Skeletal muscle satellite cell (primary cell): ENCODE results near the gene RFC1.
"Not testable (repeated sequence)": the region's sequence is repeated elsewhere in the genome, so short reads cannot be mapped to it uniquely, and the experiment has no call there.

Experiments used
- H3K27me3 ChIP-seq: 2 replicates; pipeline ENCODE4 v1.7.0; 2013; ENCODE audit warnings: low read length; ENCODE audit not compliant: control insufficient read depth, insufficient read depth
- H3K36me3 ChIP-seq: 2 replicates; pipeline ENCODE4 v1.7.0; 2013; ENCODE audit warnings: mild to moderate bottlenecking, control low read depth, low read length; ENCODE audit not compliant: insufficient read depth
- H3K4me1 ChIP-seq: 2 replicates; pipeline ENCODE4 v1.7.0; 2013; ENCODE audit warnings: low read length; ENCODE audit not compliant: control insufficient read depth, insufficient read depth
- H3K4me2 ChIP-seq: 2 replicates; pipeline ENCODE4 v1.7.0; 2013; ENCODE audit warnings: mild to moderate bottlenecking, low read length
- H3K4me3 ChIP-seq: 2 replicates; pipeline ENCODE4 v1.7.0; 2013; ENCODE audit warnings: low read length
- H3K9ac ChIP-seq: 2 replicates; pipeline ENCODE4 v1.7.0; 2013; ENCODE audit warnings: mild to moderate bottlenecking, low read depth, low read length, moderate library complexity
- H3K9me3 ChIP-seq: replicated peaks from 2 replicates; pipeline ENCODE4 v1.7.0; 2013; ENCODE audit warnings: mild to moderate bottlenecking, control low read depth, low read length

The RFC1 gene

GRCh38 chr4:39295784-39296183, 70.4 kb downstream of the RFC1 start:
- Histone ChIP-seq H3K4me3 (no peak overlapping the region), H3K36me3 (peaks cover 43% of the 10 kb centered on the region), H3K4me1 (no peaks in the 10 kb centered on the region), H3K27me3 (no peaks in the 10 kb centered on the region), H3K4me2 (no peak overlapping the region), H3K9ac (no peak overlapping the region), H3K9me3 (no peaks in the 10 kb centered on the region)

GRCh38 chr4:39292433-39292832, 73.7 kb downstream of the RFC1 start:
- H3K36me3 ChIP-seq = peaks cover 55% of the 10 kb centered on the region
- H3K27me3 ChIP-seq, H3K9me3 ChIP-seq: not testable (repeated sequence)

GRCh38 chr4:39291686-39292085, 74.5 kb downstream of the RFC1 start:
- no peaks in the 10 kb centered on the region for H3K27me3 ChIP-seq
- H3K9ac ChIP-seq = no peak overlapping the region
- H3K36me3 ChIP-seq = peaks cover 63% of the 10 kb centered on the region
- no peaks in the 10 kb centered on the region for H3K9me3 ChIP-seq
- no peak overlapping the region for H3K4me2 ChIP-seq
- no peaks in the 10 kb centered on the region for H3K4me1 ChIP-seq
- H3K4me3 ChIP-seq = no peak overlapping the region

More at GRCh38 chr4:39292433-39292832, 73.7 kb downstream of the RFC1 start:
- H3K4me1 ChIP-seq, H3K4me2 ChIP-seq, H3K9ac ChIP-seq, H3K4me3 ChIP-seq: not testable (repeated sequence)

GRCh38 chr4:39287223-39287622, 78.9 kb downstream of the RFC1 start:
- Histone ChIP-seq H3K9me3 (no peaks in the 10 kb centered on the region), H3K27me3 (no peaks in the 10 kb centered on the region), H3K36me3 (peaks cover 66% of the 10 kb centered on the region), H3K9ac (no peak overlapping the region), H3K4me1 (no peaks in the 10 kb centered on the region), H3K4me3 (no peak overlapping the region), H3K4me2 (no peak overlapping the region)

- no peak overlapping the region for H3K9ac ChIP-seq
- no peaks in the 10 kb centered on the region for H3K9me3 ChIP-seq
- no peaks in the 10 kb centered on the region for H3K27me3 ChIP-seq
- H3K4me2 ChIP-seq = no peak overlapping the region
- no peak overlapping the region for H3K4me3 ChIP-seq
- peaks cover 63% of the 10 kb centered on the region for H3K36me3 ChIP-seq
- H3K4me1 ChIP-seq = no peaks in the 10 kb centered on the region
Measured at GRCh38 chr4:39286263-39286662, 79.9 kb downstream of the RFC1 start.

GRCh38 chr4:39285853-39286252, 80.3 kb downstream of the RFC1 start:
- Histone ChIP-seq H3K4me2 (no peak overlapping the region), H3K9ac (no peak overlapping the region), H3K9me3 (no peaks in the 10 kb centered on the region), H3K27me3 (no peaks in the 10 kb centered on the region), H3K4me3 (no peak overlapping the region), H3K36me3 (peaks cover 60% of the 10 kb centered on the region), H3K4me1 (no peaks in the 10 kb centered on the region)

- Histone ChIP-seq H3K4me1 (no peaks in the 10 kb centered on the region), H3K4me2 (no peak overlapping the region), H3K9ac (no peak overlapping the region), H3K27me3 (no peaks in the 10 kb centered on the region), H3K36me3 (peaks cover 55% of the 10 kb centered on the region), H3K9me3 (no peaks in the 10 kb centered on the region), H3K4me3 (no peak overlapping the region)
Measured at GRCh38 chr4:39285111-39285795, 80.9 kb downstream of the RFC1 start.

- H3K9me3 ChIP-seq = no peaks in the 10 kb centered on the region
- H3K36me3 ChIP-seq = peaks cover 21% of the 10 kb centered on the region
- H3K4me2 ChIP-seq = no peak overlapping the region
- H3K9ac ChIP-seq = no peak overlapping the region
- no peaks in the 10 kb centered on the region for H3K27me3 ChIP-seq
- no peaks in the 10 kb centered on the region for H3K4me1 ChIP-seq
- no peak overlapping the region for H3K4me3 ChIP-seq
Measured at GRCh38 chr4:39280770-39281169, 85.4 kb downstream of the RFC1 start.

GRCh38 chr4:39279416-39279815, 86.7 kb downstream of the RFC1 start:
- peaks cover 23% of the 10 kb centered on the region for H3K36me3 ChIP-seq
- H3K4me2 ChIP-seq = no peak overlapping the region
- H3K4me1 ChIP-seq = no peaks in the 10 kb centered on the region
- no peak overlapping the region for H3K4me3 ChIP-seq
- no peaks in the 10 kb centered on the region for H3K9me3 ChIP-seq
- no peak overlapping the region for H3K9ac ChIP-seq
- H3K27me3 ChIP-seq = no peaks in the 10 kb centered on the region

- Histone ChIP-seq H3K9me3 (no peaks in the 10 kb centered on the region), H3K4me2 (no peak overlapping the region), H3K27me3 (no peaks in the 10 kb centered on the region), H3K36me3 (peaks cover 32% of the 10 kb centered on the region), H3K4me3 (no peak overlapping the region), H3K9ac (no peak overlapping the region), H3K4me1 (no peaks in the 10 kb centered on the region)
Measured at GRCh38 chr4:39278476-39278875, 87.7 kb downstream of the RFC1 start.

GRCh38 chr4:39277661-39278060, 88.5 kb downstream of the RFC1 start:
- not testable (repeated sequence) for H3K4me2 ChIP-seq, H3K4me1 ChIP-seq, H3K27me3 ChIP-seq, H3K4me3 ChIP-seq, H3K9me3 ChIP-seq, H3K9ac ChIP-seq
- H3K36me3 ChIP-seq = peaks cover 40% of the 10 kb centered on the region

GRCh38 chr4:39274503-39274902, 91.7 kb downstream of the RFC1 start:
- no peaks in the 10 kb centered on the region for H3K4me1 ChIP-seq
- H3K4me2 ChIP-seq = no peak overlapping the region
- H3K9ac ChIP-seq = no peak overlapping the region
- H3K36me3 ChIP-seq = peaks cover 44% of the 10 kb centered on the region
- no peaks in the 10 kb centered on the region for H3K9me3 ChIP-seq
- no peaks in the 10 kb centered on the region for H3K27me3 ChIP-seq
- H3K4me3 ChIP-seq = no peak overlapping the region
